Umbilical cord (tissue), 2 donors: ENCODE results near the gene GDPD5. TPM values are rescaled to one million over a fixed set of nuclear protein-coding genes. Genes with fewer than 3 reads are reported as not detected.

Experiments
- DNase-seq: peaks from one replicate; pipeline ENCODE4 v3.0.0-alpha.2; 2015; ENCODE audit warnings: low spot score
- total RNA-seq: library from RNA; depleted of rRNA; stranded (reverse); fragments of >200 nt; gene quantifications from one replicate; pipeline ENCODE4 v1.2.3, GENCODE V29; 2014; ENCODE audit warnings: low replicate concordance; ENCODE audit not compliant: insufficient read depth

The GDPD5 gene
- total RNA-seq, 1 donor from 2014 or later = 54.4 TPM

DNA sequence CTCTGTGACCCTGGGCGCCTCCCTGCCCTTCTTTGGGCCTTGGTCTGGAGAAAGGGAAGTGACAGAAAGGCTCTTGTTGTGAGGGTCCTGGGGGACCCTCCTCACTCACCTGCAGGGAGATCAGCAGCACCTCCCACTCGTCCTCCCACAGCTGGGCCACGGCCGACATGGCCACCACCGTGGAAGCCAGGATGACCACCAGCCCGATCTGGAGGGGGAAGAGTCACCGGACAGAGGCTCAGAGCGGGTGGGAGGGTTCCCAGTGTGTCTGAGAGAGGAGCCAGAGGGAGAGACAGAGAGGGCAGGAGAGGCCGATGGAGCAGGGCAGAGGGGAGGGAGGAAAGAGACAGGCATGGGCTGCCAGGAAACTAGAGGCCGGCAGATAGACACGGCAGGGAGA lies 76.0 kb downstream of the GDPD5 start:
- no peak for DNase-seq

- no peak for DNase-seq
These were observed 76.5 kb downstream of the GDPD5 start for GRCh38 chr11:75449271-75449670.

DNA sequence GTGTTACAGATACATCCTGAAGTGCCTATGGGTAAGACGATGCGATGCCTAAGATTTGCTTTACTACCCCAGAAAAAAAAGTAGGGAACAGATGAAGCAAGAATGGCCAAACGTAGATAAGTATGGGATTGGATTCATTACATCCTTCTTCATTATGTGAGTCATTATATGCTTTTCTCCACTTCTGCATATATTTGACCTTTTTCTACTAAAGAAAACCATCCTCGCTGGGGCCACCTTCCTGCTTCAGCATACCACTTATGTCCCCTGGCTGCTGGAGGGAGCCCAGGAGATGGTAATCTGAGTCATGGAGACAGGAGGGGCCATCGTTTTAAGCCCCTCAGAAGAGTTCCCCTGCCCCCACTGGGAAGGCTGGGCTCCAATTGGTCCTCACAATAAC lies 78.3 kb downstream of the GDPD5 start:
- DNase-seq = no peak

DNA sequence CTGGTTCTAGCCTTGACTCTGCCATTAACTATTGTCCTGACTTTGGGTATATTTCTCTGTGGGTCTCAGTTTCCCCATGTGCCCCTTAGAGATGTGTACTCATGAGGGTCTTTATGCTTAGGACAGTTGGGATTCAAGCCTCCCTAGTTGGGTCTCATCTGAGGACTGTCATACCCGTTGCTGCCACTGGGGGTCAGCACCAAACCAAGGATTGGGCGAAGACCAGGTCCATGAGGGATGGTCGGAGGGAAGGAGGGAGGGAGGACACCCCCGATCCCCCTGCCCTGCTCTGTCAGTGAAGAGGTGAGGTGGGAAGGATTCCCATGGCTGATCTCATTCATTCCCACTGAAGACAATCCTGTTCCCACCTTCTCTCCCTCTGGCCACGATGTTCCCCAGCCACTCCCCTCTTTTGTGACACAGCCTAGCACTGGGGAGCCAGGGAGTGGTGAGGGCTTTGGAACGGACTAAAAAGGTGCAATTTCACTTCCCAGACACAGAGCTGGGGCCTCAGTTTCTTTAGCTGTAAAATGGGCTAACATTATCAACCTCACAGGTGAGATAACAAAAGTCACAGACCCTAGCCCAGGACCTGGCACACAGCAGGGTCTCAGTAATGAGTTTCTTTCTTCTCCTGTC lies 80.3 kb downstream of the GDPD5 start:
- peak; percentile 61 for DNase-seq

DNA sequence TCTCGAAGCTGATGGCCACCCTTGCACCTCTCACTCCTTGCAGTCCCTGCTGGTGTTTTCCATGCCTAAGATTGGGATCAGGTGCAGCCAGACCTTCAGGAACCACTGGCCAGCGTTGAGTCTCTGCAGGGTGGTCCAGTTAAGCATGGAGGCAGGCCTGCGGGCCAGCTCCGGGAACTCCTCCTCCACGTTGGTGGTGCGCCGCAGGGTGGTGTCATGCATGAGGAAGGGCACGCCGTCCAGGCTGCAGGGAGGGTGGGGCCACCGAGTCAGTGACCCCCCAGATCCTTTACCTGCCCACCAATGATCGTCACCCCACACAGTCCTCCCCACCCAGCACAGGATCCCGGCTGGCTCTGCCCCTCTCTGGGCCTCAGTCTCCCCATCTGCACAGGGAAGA lies 82.7 kb downstream of the GDPD5 start:
- no peak for DNase-seq

DNA sequence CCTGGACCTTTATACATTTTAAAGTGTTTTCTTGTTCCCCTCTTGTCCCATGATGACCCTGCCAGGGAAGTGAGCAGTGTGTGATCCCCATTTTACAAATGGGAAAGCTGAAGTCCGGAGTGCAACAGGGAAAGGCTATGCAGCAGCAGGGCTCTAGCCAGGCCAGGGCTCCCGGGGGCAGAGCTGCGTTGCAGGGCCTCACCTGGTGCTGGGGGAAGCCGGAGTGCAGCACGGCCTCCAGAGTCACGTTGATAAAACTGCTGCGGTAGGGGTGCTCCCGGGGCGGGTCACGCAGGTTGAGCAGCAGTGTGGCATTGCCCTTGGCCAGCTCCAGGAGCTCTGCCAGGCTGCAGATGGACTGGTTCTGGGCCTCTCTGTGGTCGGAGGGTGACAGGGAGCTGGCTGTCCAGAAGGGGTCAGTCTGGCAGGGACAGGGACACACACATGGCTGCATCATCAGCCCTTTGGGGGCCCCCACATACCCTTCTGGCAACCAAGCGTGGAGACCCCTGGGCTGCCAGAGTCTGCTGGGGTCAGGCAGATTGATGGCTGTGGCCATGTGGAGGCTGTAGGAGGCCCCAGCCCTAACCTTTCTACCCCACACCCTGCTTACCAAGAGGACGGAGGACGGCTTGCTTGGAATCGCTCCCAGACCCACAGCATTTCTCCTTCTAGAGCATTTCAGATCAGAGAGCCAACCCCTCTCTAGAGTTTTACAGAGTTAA lies 83.4 kb downstream of the GDPD5 start:
- DNase-seq = no peak

DNA sequence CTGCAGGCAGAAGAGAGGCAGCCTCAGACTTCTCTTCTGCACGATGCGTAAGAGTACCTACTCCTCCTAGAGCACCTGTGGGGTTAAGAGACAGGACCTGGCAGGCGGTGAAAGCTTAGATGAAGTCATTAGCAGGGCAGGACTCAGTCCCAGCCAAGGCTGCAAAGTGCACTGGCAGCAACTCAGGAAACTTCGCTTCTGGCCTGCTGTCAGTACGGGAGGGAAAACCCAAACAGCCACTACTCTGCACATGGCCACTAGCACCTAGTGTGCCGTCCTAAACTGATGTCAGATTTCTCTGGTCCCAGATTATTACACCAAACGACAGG lies 84.0 kb downstream of the GDPD5 start:
- no peak for DNase-seq

- no peak for DNase-seq
These were observed 84.6 kb downstream of the GDPD5 start for GRCh38 chr11:75440960-75441803.

DNA sequence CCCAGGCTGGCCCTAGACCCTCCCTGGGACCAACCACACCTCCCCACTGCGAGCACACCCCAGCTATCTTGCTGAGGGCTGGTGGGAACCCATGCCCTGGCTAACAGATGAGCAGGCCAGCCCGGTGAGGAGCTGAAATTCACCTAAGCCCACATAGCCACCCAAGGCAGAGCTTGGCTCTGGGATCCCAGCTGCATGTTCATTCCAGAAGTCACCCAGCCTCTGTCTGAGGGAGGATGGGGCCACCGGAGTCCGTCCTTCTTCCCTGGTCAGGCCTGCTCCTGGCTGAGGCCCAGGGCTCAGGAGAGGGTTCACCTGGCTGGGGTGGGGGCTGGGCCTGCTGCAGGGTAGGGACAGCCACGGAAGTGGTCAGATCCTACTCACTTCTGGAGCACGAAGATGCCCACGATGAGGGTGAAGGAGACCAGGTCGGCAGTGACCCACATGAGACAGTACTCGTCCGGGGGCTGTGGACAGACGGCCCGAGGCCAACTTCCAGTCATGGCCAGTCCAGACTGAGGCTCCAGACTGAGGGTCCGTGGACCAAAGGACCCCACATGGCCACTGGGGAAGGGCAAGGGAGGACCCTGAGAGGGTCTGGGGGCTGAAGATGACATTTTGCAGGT lies 86.1 kb downstream of the GDPD5 start:
- no peak for DNase-seq

DNA sequence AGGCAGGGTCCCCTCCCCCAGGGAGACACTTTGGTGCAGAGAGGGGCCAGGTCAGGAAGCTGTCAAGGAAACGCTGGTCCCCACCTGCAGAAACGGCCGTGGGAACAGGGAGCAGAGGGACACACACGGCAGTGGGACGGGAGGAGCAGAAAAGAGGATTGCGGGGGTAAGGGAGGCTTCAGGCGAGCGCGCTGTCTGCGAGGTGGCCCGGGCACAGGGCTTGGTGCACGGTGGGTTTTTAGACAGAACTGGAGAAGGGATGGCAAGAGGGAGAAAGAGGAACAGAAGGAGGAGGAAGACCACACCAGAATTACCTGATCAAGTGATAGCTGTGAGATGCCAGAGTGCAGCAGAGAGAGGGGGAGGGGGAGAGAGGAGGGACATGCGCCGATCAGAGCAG lies 86.7 kb downstream of the GDPD5 start:
- DNase-seq = no peak

- no peak for DNase-seq
These were observed 87.6 kb downstream of the GDPD5 start for GRCh38 chr11:75437966-75438659.

GRCh38 chr11:75436806-75437205 lies 88.9 kb downstream of the GDPD5 start:
- DNase-seq = no peak

DNA sequence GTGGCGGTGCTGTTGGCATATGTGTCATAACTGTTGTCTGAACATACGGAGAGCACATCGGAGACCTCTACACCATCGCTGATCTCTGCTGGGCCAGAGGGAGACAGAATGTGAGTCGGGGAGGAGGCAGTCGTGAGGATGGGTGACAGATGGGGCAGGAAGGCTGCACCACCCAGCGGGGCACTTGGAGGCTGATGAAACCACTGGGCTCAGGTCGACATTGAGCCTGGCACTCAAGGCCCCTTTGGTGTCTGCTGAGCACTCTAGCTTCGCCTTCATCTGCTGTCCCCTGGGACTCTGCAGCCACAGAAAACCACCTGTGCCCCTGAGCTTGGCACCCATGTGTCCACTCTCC lies 90.2 kb downstream of the GDPD5 start:
- DNase-seq = no peak

DNA sequence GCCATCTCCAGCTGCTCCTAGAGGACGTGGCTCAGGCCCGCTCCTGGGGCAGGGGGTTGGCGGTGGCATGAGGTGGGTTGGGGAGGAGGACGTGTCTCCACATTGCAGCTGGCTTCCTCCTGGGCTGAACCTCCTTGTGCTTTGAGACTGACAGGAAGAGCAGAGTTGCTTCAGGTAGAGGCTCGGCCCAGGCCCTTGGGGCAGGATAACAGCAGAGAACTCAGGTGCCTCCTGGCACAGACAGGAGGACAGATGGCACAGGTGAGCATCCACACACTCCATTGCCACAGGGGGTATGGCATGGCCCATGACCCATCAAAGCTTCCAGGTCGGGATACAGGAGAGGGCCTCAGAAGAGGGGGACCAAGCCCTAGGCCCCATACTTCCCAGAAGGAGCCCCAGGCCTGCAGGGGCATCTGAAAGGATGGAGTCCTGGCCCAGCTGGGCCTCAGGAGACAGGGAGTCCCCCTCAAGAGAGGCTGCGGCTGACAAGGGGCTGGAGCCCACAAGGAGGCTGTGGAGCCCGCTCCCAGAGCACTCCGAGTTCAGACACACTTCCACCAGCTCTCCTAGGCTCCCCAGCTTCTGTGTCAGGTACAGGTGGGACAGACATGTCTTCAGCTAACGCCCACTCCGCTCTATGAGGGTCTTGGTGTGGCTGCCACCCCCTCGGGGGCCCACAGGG lies 90.7 kb downstream of the GDPD5 start:
- no peak for DNase-seq

DNA sequence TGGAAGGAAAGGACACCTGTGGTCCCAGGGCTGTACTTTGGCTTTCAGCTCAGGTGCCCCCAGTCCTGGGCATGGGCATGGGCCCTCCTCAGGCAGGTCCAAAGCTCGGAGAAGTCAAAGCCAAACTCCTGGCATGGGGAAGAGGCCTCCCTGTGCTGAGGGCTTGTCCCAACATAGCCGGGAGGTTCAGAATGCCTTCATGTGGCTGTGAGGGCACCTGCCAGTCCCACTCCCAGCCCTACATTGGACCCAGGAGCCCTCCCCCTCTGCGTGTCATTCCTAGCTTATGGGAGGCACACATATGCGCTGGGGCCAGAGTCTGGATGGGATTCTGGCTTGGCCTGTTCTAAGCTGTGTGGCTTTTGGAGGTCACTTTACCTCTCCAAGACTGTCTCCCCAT lies 91.7 kb downstream of the GDPD5 start:
- DNase-seq = no peak

DNA sequence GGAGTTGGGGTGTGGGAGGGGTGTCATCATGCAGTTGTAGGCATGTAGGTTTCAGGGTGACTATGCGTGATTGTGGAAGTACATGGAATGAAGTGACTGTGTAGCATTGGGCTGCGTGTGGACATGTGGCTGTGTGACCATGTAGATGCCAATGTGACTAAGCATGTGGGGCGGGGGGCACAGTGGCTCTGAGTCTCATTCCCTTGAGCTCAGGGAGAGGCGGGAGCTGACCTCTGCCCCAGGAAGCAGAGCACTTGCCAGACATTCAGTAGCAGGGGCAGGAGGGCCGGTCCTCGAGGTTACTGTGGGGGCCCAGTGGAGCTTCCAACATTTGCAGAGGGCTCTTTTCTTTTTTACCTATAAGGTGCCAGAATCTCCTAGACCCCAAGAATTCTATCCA lies 92.3 kb downstream of the GDPD5 start:
- no peak for DNase-seq

- DNase-seq = no peak
These were observed 92.8 kb downstream of the GDPD5 start, which contains the start of gene KLHL35 for GRCh38 chr11:75432911-75433321. Gene KLHL35 (minus strand): TSS chr11:75433203. CDS start chr11:75430629, 2,574 bp downstream.

DNA sequence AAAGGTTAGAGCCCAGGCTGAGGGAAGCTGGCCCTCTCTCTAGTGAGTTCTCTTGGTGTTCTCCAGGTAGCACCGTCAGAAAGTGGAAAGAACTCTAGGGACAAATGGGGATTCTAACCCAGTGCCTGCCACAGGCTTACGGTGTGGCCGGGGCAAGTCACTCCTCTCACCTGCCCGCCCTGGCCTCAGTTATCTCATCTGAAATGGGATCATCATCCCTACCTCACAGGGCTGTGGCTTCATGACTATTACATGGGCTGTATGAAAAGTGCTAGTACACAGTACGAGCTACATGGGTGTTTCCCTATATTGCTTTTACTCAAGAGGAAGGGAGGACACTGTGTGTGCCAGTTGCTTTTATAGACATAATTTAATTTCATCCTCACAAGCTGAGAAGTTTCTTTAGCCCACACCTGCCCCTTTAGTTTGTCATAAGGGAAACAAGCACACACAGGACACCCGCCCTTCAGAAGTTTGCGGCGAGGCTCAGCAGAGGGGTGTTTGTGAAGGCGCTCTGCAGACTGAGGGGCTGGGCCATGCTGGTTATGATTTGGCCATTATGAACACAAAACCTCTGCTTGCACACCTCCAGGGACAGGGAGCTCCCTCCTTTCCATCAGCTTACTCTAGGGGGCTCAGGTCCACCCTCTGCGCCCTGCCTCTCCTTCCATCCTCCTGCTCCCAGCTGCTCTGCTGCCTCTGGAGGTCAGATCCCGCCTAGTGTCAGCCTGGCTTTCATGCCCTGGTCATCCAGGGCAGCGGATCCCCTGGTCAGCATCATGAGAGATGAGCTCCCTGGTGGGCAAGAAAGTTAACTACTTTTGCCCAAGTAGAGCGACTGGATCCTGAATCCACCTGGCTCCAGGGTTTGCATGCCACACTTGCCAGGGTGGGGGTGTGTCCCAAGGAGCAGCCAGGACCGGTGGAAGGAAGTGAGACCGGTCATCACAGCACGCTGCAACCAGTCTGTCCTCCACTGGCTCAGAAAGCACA lies 93.9 kb downstream of the GDPD5 start:
- DNase-seq = no peak

- no peak for DNase-seq
These were observed 94.8 kb downstream of the GDPD5 start for GRCh38 chr11:75430714-75431532.
